Nephron (organoid): ENCODE data around the gene CRACDL.

ENCODE experiments used
- H3K27ac Mint-ChIP-seq, 3 experiments: 2 replicates each; pipeline ENCODE4 v1.8.0; 2020; ENCODE audit warnings: mixed read lengths in 3 of 3, mild to moderate bottlenecking in 2 of 3, moderate library complexity in 1 of 3
- H3K27me3 Mint-ChIP-seq: 2 replicates; pipeline ENCODE4 v1.8.0; 2021; ENCODE audit warnings: low read depth, mild to moderate bottlenecking, moderate library complexity, mixed read lengths
- H3K36me3 Mint-ChIP-seq: 2 replicates; pipeline ENCODE4 v1.8.0; 2020; ENCODE audit warnings: low read depth, mixed read lengths
- H3K4me1 Mint-ChIP-seq: 2 replicates; pipeline ENCODE4 v1.8.0; 2020; ENCODE audit warnings: mixed read lengths
- H3K4me3 Mint-ChIP-seq, 3 experiments: 2 replicates each; pipeline ENCODE4 v1.8.0; 2020; ENCODE audit warnings: mild to moderate bottlenecking in 3 of 3, mixed read lengths in 3 of 3, moderate library complexity in 2 of 3
- H3K9me3 Mint-ChIP-seq: 2 replicates; pipeline ENCODE4 v1.8.0; 2020; ENCODE audit warnings: mixed read lengths
- TF ChIP-seq, protein P1 (sequence below), 3 experiments: fragments of 200-600 bp; sonication (generic); IDR thresholded peaks; one replicate each; pipeline ENCODE4 v1.5.0; 2021; ENCODE audit warnings: antibody characterized with exemption in 3 of 3; ENCODE audit not compliant: unreplicated experiment in 3 of 3

The CRACDL gene

DNA sequence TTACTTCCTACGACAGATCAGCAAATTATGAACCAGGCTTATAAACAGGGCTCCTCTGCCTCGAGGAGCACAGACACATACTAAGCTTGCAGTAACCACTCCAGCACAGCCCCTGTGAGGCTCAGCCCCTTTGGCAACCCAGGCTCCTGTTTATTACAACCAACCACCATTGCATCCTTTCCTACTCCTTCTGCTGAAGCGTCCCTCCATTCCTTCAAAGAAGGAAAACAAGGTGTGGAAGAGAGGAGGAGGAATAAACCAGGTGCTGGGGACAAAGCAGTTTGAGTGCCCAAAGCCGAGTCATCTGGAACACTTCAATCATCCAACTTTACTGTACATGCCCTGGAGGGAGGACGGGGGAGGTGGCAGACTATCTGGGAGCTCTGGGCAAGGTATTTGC, 117.9 kb downstream of the CRACDL start:
- TF ChIP-seq, protein P1, sequence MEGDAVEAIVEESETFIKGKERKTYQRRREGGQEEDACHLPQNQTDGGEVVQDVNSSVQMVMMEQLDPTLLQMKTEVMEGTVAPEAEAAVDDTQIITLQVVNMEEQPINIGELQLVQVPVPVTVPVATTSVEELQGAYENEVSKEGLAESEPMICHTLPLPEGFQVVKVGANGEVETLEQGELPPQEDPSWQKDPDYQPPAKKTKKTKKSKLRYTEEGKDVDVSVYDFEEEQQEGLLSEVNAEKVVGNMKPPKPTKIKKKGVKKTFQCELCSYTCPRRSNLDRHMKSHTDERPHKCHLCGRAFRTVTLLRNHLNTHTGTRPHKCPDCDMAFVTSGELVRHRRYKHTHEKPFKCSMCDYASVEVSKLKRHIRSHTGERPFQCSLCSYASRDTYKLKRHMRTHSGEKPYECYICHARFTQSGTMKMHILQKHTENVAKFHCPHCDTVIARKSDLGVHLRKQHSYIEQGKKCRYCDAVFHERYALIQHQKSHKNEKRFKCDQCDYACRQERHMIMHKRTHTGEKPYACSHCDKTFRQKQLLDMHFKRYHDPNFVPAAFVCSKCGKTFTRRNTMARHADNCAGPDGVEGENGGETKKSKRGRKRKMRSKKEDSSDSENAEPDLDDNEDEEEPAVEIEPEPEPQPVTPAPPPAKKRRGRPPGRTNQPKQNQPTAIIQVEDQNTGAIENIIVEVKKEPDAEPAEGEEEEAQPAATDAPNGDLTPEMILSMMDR (IDR thresholded peaks at IDR 0.05; ENCODE audit: unreplicated experiment in 3 of 3): no peak
- H3K9me3 Mint-ChIP-seq: no peaks in the 10 kb centered on the region
- H3K4me1 Mint-ChIP-seq: peaks cover 10% of the 10 kb centered on the region
- H3K36me3 Mint-ChIP-seq: no peaks in the 10 kb centered on the region
- H3K27me3 Mint-ChIP-seq: peaks cover 7% of the 10 kb centered on the region
- H3K27ac Mint-ChIP-seq: no peak overlapping the region
- H3K4me3 Mint-ChIP-seq: no peak overlapping the region

DNA sequence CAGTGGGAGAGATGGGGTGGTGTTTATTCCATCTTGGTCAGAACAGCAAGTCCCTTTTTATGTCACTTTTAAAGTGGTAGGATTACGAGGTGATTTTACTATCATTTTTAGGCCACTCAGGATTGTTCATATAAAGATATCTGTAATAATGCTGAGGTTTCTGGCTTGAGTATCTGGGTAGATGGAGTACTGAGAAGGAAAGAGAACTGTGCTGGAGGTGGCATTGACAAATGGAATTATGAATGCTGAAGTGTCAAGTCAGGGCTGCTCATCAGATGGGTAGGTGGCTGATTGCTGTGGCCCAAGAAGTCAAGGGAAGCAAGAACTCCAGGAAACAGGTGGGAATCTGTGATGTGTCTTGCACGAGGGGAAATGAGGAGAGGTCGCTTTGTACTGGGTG, 119.7 kb downstream of the CRACDL start:
- Mint-ChIP-seq H3K9me3 (no peaks in the 10 kb centered on the region), H3K4me3 (no peak overlapping the region), H3K27ac (no peak overlapping the region), H3K27me3 (peaks cover 7% of the 10 kb centered on the region), H3K36me3 (no peaks in the 10 kb centered on the region), H3K4me1 (peaks cover 10% of the 10 kb centered on the region)
- TF ChIP-seq, protein P1 (IDR thresholded peaks at IDR 0.05; ENCODE audit: unreplicated experiment in 3 of 3): no peak

DNA sequence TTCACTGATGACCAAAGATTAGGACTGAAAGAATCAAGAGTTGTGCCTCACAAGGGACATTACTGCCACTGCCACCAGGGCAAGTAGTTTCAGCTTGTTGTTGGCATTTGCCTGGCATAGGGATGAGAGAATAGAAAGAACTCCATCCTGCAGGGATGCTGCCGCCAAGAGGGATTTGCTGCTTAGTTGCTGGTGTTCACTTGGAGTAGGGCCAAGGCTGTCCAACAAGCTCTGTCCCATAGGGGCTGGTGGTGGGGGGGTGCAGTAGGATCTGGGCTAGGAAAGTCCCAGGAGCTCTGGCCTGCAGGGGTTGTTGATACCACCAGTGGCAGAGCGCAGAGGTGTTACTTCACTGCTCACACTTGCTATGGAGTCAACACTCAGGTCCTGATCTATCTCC, 120.2 kb downstream of the CRACDL start:
- peaks cover 9% of the 10 kb centered on the region for H3K4me1 Mint-ChIP-seq
- TF ChIP-seq, protein P1 (IDR thresholded peaks at IDR 0.05; ENCODE audit: unreplicated experiment in 3 of 3): no peak

DNA sequence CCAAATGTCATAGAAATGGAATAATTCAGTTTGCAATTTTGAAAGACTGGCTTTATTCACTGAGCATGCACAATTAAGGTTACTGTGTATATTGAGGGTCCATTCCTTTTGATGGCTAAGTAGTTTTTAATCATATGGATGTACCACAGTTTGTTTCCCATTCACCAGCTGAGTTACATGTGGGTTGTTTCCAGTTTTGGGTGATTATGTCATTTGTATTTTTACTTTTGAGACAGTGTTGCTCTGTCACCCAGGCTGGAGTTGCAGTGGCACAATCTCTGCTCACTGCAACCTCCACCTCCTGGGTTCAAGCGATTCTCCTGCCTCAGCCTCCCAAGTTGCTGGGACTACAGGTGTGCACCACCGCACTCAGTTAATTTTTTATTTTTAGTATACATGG, 124.3 kb downstream of the CRACDL start:
- Mint-ChIP-seq H3K27me3 (peaks cover 22% of the 10 kb centered on the region), H3K4me1 (peaks cover 14% of the 10 kb centered on the region), H3K9me3 (no peaks in the 10 kb centered on the region), H3K27ac (no peak overlapping the region), H3K36me3 (no peaks in the 10 kb centered on the region), H3K4me3 (no peak overlapping the region)
- TF ChIP-seq, protein P1 (IDR thresholded peaks at IDR 0.05; ENCODE audit: unreplicated experiment in 3 of 3): no peak

More for the DNA sequence above, 120.2 kb downstream of the CRACDL start:
- no peaks in the 10 kb centered on the region for H3K36me3 Mint-ChIP-seq
- H3K27ac Mint-ChIP-seq: no peak overlapping the region
- peaks cover 9% of the 10 kb centered on the region for H3K27me3 Mint-ChIP-seq
- no peaks in the 10 kb centered on the region for H3K9me3 Mint-ChIP-seq
- no peak overlapping the region for H3K4me3 Mint-ChIP-seq

DNA sequence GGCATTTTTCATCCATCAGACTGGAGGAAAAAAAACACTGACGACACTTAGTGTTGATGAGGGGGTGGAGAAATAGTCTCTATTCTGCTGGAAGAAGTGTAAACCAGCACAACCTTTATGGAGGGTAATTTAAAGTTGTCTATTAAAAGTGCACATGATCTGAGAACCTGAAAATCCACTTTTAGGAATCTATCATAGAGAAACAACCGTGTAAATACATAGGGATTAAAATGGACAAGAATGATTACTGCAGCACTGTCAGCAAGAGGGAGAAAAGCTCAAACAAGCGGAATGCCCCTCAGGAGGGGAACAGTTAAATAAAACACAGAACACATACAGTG, 125.5 kb downstream of the CRACDL start:
- Mint-ChIP-seq H3K27ac (peak overlapping the region in 2 of 3 experiments; percentile 4 to 47), H3K4me1 (peaks cover 26% of the 10 kb centered on the region), H3K9me3 (no peaks in the 10 kb centered on the region), H3K27me3 (peaks cover 26% of the 10 kb centered on the region), H3K36me3 (no peaks in the 10 kb centered on the region), H3K4me3 (no peak overlapping the region)
- TF ChIP-seq, protein P1 (IDR thresholded peaks at IDR 0.05; ENCODE audit: unreplicated experiment in 3 of 3): no peak

DNA sequence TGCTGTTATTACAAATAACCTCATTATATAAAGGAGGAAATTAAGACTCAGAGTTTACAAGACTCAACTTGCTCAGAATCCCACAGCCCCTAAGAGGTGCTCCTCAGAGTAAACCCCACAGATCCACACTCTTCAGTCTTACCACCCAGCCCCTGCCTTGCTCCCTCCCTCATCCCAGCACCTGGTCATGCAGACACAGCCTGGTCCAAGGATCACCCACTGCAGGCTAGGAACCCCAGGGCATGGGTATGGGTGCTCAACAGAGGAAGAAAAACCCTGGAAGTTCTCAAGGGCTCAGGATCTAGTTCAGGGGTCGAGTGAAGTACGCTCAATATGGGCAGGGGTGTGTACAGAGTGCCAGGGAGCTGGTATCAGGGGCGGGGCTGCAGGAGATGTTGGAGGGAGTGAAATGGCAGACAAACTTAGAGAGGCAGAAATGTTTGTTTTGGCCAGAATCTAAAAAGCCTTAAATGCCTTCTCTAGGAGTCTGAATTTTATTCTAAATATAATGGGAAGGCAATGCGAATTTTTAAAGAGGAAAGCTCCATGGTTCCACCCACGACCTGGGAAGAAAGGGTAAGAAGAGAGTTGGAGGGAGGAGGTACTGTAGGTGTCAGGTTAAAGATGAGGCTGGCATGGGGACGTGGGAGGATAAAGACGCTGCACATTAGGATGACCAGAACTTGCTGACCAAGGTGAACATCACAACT, 126.0 kb downstream of the CRACDL start:
- H3K27me3 Mint-ChIP-seq: peaks cover 24% of the 10 kb centered on the region
- TF ChIP-seq, protein P1 (IDR thresholded peaks at IDR 0.05; ENCODE audit: unreplicated experiment in 3 of 3): no peak
- H3K9me3 Mint-ChIP-seq: no peaks in the 10 kb centered on the region
- no peaks in the 10 kb centered on the region for H3K36me3 Mint-ChIP-seq
- peak overlapping the region in 2 of 3 experiments; percentile 4 to 47 for H3K27ac Mint-ChIP-seq
- peaks cover 31% of the 10 kb centered on the region for H3K4me1 Mint-ChIP-seq
- H3K4me3 Mint-ChIP-seq: no peak overlapping the region
